NCI-H524 treated with DMSO at 0.1 percent for 48 hours (cell line): ENCODE measurements around the gene ITIH3.

ENCODE experiments used
- DNase-seq: peaks from one replicate; lab custom pipeline; 2025; lab: John Stamatoyannopoulos, UW

ITIH3 gene

GRCh38 chr3:52779837-52780585, 14.6 kb upstream of the ITIH3 start:
- DNase-seq, result no peak

DNA sequence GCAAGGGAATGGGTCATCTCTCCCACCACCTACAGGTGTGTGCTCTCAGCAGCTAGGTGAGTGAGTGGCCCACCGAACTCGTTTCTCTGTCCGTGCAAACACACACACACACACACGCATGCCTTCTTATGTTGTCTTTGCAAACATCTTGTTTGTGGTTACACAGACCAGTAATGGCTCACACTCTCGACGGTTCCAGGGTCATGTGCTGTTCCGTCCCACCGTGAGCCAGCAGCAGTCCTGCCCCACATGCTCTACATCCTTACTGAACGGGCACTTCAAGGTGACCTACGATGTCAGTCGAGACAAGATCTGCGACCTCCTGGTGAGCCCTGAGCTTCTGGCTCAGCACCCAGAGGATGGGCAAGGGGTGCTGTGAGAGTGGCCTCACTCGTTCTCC, 12.9 kb upstream of the ITIH3 start:
- DNase-seq, result no peak

- DNase-seq, result no peak
Measured at GRCh38 chr3:52782412-52783210, 12.0 kb upstream of the ITIH3 start.

GRCh38 chr3:52783211-52783555, 11.4 kb upstream of the ITIH3 start:
- no peak for DNase-seq

DNA sequence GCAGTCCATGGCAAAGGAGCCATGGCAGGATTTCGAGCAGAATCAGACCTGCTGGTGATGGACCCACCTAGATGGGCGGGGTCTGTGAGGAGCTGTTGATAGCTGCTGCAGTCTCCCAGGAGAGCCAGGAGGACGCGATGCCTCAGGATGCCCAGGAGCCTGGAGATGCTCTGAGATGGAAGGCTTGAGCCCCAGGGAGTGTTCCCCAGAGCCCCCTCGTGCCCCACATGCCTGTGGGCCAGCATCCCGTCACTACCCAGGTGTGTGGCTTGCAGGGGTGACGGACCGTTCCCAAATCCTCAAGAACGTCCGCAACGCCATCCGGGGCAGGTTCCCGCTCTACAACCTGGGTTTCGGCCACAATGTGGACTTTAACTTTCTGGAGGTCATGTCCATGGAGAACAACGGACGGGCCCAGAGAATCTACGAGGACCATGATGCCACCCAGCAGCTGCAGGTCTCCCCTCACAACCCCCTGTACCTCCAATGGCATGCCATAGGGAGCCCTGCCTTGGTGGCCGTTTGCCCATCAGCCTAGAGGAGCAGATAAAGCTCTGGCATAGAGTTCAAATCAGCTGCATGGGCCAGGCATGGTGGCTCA, 10.5 kb upstream of the ITIH3 start:
- no peak for DNase-seq

GRCh38 chr3:52784931-52785590, 9.5 kb upstream of the ITIH3 start:
- DNase-seq, result no peak

- no peak for DNase-seq
Measured at GRCh38 chr3:52786330-52787215, 8.0 kb upstream of the ITIH3 start.

DNA sequence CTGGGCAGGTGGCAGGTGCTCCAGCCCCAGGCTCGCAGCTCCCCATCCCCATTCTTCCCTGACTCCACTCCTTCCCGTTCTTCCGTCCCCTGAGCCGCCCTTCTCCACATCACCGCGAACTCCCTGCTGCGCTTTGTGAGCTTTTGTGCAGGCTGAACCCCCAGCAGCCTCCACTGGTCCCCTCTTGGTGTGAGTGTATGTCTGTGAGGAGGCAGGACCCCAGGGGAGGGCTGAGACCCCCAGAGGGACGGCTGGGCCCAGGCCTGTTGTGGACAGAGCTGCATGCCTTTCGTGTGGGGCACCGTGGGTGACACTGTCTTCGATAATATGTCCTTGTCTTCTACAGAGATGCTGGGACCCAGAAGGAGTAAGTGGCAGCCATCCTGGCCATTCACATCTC, 7.3 kb upstream of the ITIH3 start:
- DNase-seq, result no peak

DNA sequence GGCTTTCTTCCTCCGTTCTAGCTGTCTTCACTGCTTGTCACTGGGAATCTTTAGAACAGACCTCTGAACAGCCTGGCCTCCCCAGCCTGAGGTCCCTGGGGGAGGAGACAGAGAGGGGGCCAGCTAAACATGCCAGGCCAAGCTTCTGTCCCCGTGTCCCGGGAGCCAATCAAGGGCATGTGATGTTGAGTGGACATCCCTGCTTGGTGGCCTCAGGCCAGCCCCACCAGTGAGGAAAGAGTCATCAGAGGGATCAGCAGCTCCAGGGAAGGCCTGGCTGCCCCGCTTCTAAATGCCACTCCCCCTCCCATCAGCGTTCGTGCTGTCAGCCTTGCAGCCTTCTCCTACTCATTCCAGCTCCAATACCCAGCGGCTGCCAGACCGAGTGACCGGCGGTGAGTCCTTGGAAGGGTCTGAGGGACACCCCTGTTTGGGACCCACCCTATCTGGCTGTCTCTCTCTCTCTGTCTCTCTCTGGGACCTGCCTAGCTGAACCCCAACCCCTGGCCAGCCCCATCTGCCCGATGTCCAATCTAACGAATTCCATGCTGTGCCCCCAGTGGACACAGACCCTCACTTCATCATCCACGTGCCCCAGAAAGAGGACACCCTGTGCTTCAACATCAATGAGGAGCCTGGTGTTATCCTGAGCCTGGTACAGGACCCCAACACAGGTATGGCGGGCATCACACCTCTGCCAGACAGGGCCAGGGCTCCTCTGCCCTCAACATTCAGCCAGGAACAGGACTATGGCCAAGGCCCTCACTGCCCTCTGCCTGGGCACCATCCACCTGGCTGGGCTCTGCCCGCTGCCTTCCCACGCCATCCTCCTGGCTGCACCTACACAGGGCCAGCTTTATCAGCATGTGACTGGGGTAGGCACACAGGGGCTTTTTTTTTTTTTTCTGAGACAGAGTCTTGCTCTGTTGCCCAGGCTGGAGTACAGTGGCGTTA, 6.6 kb upstream of the ITIH3 start:
- DNase-seq, result no peak

DNA sequence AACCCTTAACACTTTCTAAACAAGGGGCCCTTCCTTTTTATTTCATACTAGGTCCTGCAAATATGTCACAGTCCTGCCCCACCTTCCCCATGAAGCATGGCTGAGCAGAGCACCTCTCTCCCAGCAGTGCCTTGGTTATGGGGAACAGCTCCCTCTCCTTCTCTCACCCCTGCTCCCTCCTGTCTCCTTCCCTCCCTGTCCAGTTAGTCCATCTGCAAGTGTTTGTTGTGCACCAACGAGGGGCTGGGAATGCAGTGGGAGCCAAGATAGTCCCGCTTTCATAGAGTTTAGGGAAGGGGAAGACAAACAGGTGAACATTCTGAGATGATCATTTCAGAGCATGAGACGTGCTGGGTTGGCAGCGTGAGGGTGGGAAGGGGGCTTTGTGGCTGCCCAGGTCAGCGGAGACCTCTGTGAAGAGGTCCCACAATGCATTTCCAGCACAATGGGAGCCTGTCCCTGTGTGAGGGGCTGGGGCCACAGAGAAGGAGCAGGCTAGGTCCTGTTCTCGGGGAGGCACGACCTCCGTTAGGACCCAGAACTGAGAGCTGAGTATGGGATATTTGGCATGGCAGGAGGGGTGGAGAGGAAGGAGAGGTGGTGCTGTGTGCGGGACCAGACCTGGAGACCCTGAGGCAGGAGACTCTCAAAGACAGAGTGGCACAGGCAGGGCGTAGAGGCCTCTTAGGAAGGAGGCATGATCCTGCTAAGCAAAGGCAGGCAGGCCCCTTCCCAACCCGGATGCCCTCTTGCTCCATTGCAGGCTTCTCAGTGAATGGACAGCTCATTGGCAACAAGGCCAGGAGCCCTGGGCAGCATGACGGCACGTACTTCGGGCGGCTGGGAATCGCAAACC, 5.5 kb upstream of the ITIH3 start:
- no peak for DNase-seq

- DNase-seq, result no peak
Measured at GRCh38 chr3:52789746-52790040, 4.9 kb upstream of the ITIH3 start.

DNA sequence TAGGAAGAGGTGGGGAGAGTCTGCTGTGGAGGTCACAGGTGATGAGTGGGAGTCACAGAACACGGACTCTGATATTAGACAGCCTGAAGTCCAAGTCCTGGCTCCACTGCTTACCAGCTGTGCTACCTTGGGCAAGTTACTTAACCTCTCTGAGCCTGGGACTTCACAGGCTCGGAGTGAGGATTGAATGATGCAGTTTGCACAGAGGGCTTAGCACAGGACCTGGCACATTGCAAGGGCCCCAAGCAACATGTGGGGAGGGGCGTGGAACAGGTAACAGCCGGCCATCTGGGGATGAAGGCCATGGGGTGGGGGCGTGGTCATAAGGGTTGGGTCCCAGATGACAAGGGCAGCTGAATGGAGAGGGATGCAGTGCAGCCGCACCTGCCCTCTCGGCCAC, 4.3 kb upstream of the ITIH3 start:
- DNase-seq, result no peak

- no peak for DNase-seq
Measured at GRCh38 chr3:52790741-52791140, 3.9 kb upstream of the ITIH3 start.

DNA sequence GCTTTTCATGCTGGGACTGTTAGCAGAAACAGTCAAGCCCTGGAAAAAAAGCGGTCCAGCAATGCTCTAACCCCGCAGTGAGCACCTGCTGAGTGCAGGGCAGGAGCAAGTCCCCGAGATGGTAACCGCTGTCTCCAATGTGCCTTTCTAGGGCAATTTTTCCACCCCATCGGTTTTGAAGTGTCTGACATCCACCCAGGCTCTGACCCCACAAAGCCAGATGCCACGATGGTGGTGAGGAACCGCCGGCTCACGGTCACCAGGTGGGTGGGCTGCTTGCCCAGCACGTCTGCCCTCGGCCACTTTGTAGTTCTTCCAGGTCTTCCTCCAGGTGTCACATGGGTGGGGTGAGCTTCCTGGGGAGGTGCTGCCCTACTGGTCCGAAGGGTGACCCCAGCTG, 3.2 kb upstream of the ITIH3 start:
- no peak for DNase-seq

DNA sequence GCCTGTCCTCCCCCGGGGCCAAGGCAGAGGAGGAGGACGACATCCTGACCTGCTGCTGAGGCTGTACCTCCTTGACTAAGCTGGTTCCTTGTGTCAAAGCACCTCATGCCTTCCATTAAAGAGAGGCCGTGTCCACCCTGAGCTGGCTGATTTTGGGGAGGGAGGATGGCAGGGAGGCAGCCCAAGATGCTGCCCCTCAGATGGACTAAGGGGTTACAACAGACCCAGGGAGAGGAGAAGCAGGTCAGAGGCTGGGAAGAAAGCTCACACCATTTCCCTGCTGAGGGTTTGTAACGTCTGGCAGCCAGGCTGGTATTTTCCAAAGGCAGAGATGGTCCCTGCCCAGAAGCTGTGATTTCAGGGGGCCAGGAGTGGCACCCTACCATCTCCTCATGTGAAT, 2.7 kb upstream of the ITIH3 start:
- no peak for DNase-seq

GRCh38 chr3:52792413-52792812, 2.2 kb upstream of the ITIH3 start:
- no peak for DNase-seq

DNA sequence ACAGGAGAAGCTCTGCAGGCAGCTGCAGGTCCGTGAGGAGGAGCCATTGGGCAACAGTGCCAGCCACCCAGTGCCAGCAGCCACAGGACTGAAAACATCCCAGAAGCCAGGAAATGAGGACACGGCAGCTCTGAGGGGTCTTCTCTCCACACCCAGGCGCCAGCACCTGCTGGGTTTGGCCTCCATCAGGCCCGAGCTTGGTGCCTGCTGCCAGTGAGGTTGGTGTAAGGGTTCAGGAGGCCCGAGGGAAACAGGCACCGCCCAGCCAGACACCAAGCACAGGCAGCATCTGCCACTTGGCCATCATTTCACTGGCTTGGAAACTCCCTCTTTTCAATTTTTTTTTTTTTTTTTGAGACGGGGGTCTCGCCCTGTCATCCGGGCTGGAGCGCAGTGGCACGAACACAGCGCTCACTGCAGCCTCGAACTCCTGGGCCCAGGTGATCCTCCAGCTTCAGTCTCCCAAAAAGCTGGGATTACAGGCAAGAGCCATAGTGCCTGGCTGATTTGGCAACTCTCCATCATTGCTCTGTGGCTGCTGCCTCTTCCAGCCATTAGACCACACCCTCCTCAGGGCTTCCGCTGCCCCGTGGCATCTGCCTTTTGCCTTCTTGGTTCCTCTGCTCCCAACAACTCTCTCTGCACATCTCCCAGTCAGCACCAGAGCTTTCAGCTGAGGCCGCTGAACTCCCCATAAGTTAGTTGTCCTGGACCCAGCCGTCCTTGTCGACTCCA, 1.5 kb upstream of the ITIH3 start:
- no peak for DNase-seq

DNA sequence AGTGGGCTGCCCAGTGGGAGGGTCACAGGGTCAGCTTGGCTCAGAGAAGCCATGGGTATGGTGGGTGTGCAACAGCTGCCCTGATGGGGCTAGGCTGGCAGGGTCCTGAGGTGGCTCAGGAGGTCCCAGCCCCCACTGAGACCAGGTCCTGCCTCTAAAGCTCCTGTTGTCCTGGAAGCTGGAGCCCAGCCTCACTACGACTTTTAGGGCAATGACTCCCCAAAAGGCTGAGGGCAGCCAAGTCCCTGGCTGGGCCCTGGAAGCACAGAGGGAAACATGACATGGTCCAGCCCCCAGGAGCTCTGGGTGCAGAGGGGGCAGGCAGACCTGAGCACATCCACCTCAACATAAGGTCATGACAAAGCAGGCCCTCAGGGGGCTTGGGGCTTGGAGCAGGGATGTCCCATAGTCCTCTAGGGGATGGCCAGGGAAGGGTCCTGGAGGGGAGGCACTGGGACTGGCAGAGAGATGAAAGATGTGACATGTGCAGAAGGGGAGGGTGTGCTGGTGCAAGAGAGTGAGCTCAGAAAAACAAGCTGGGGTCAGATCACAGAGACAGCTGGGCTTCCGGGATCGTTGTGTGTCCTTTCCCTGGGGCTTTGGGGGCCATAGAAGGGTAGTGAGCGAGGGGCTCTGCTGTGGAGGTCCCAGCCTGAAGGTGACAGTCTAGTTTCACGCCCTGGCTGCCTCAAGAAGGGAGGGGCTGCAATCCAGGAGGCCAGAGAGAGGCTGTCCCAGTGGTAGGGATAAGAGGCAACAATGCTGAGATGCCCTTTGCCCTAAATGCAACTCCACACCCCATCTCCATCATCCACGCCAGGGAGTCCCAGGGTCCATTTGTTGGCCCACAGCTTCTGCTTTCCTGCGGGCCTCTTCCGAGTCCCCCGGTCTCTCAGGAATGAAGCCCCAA, 639 bp upstream of the ITIH3 start:
- no peak for DNase-seq
